HFFc6 (cell line): ENCODE results near the gene ARCN1. TPM values are rescaled to one million over a fixed set of nuclear protein-coding genes. Genes with fewer than 3 reads are reported as not detected.

ENCODE experiments used
- DNase-seq: peaks from one replicate; pipeline ENCODE4 v3.0.0-alpha.2; 2018
- H3K27ac Mint-ChIP-seq: 2 replicates; pipeline ENCODE4 v1.8.0; 2020; ENCODE audit warnings: mild to moderate bottlenecking, mixed read lengths
- H3K27me3 Mint-ChIP-seq: 2 replicates; pipeline ENCODE4 v1.8.0; 2021; ENCODE audit warnings: mild to moderate bottlenecking, moderate library complexity, mixed read lengths; ENCODE audit not compliant: insufficient read depth
- H3K36me3 Mint-ChIP-seq: 2 replicates; pipeline ENCODE4 v1.8.0; 2021; ENCODE audit warnings: low read depth, mixed read lengths
- H3K4me1 Mint-ChIP-seq: 2 replicates; pipeline ENCODE4 v1.8.0; 2020; ENCODE audit warnings: low read depth, mixed read lengths
- H3K4me3 Mint-ChIP-seq: 2 replicates; pipeline ENCODE4 v1.8.0; 2020; ENCODE audit warnings: mild to moderate bottlenecking, moderate library complexity, mixed read lengths
- H3K9me3 Mint-ChIP-seq: 2 replicates; pipeline ENCODE4 v1.8.0; 2020; ENCODE audit warnings: mild to moderate bottlenecking, mixed read lengths
- total RNA-seq, 6 experiments: library from RNA; stranded (reverse); fragmentation: NEBNext Ultra II Directional; extraction: Animal tissue kit (Norgen Biotek cat#: 25700); gene quantifications; 2 replicates in 1 of 6; 3 replicates in 5 of 6; pipeline ENCODE4 v1.2.3, GENCODE V29; 2021
- TF ChIP-seq, protein P1 (sequence below): fragments of 200-600 bp; sonication (generic); IDR thresholded peaks from 2 replicates; pipeline ENCODE4 v1.5.0; 2021; ENCODE audit warnings: antibody characterized with exemption, mild to moderate bottlenecking

ARCN1 gene
- total RNA-seq, 6 experiments from 2014 or later, result 271 to 331 (median 319) TPM

DNA sequence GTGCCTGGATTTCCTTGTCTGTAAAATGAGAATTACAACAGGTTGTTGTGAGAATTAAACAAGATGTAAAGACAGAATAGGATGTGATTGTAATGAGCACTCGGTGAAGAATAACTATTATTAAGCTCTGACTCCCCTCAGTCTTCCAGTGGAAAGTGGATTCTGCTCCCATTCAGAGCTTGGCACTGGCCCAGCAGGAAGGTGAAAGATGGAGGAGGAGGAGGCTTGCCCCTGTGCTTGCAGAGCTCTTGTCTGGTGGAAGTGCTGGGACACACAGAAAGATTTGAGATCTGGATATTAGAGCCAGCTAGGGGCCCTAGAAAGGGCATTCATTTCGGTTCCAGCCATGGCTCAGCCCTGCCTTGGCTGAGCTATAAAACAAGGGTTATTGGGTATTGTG lies 63.4 kb downstream of the ARCN1 start:
- Mint-ChIP-seq H3K27me3 (peaks cover 9% of the 10 kb centered on the region), H3K9me3 (no peaks in the 10 kb centered on the region), H3K36me3 (peaks cover 28% of the 10 kb centered on the region), H3K4me1 (peaks cover 58% of the 10 kb centered on the region), H3K27ac (peak overlapping the region; percentile 47), H3K4me3 (no peak overlapping the region)
- DNase-seq, result no peak
- TF ChIP-seq, protein P1, sequence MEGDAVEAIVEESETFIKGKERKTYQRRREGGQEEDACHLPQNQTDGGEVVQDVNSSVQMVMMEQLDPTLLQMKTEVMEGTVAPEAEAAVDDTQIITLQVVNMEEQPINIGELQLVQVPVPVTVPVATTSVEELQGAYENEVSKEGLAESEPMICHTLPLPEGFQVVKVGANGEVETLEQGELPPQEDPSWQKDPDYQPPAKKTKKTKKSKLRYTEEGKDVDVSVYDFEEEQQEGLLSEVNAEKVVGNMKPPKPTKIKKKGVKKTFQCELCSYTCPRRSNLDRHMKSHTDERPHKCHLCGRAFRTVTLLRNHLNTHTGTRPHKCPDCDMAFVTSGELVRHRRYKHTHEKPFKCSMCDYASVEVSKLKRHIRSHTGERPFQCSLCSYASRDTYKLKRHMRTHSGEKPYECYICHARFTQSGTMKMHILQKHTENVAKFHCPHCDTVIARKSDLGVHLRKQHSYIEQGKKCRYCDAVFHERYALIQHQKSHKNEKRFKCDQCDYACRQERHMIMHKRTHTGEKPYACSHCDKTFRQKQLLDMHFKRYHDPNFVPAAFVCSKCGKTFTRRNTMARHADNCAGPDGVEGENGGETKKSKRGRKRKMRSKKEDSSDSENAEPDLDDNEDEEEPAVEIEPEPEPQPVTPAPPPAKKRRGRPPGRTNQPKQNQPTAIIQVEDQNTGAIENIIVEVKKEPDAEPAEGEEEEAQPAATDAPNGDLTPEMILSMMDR, result no peak

DNA sequence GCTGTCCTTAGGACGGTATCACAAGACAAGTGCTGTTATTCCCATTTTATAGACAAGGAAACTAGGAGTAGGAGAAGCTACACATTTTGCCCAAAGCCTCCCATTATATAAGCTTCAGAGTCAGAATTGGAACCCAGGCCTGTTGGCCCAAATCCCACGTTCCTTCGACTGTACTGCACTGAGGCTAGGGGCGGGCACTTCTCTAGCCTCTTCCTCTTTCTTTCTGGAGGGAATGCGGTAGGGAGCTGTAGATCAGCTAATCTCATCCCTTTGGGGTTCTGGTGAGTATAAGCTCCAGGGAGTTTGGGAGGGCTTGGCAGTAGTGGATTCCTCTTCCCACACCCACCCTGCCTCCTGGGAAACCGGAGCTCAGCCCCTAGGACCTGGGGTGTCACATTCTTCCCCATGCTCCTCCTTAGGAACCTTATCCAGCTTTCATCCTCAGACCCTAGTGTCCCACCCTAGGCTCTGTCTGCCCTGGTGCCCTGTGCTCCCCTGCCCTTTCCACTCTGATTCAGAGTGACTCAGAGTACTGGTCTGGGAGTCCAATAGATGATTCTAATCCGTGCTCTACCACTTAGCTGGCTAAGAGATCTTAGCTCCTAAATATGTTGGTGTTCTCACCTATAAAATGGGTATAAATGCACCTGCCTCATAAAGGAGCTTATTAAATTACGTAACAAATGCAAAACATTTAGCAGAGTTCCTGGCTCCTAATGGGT lies 64.5 kb downstream of the ARCN1 start:
- TF ChIP-seq, protein P1, result no peak
- H3K27ac Mint-ChIP-seq, result peak overlapping the region; percentile 47
- DNase-seq, result no peak

DNA sequence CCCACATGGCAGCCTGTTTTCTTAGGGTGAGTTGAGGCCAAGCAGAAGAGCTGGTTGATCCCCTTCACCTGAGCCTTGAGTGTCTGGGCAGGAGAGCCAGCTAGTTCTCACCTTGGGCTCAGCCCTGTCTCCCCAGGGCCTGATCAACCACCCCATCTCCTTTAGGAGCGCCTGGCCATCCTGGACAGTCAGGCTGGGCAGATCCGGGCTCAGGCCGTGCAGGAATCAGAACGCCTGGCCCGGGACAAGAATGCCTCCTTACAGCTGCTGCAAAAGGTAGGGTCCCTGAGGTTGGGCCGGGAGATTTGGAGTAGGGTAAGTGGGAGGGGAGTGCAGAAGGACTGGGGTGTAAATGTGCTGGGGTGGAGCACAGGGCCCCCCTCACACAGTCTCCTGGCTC lies 66.5 kb downstream of the ARCN1 start:
- no peak for DNase-seq
- Mint-ChIP-seq H3K27ac (no peak overlapping the region; the same call in 1 of the 2 replicates), H3K27me3 (peaks cover 5% of the 10 kb centered on the region), H3K4me1 (peaks cover 29% of the 10 kb centered on the region), H3K36me3 (peaks cover 16% of the 10 kb centered on the region), H3K9me3 (no peaks in the 10 kb centered on the region), H3K4me3 (no peak overlapping the region)
- TF ChIP-seq, protein P1, result no peak

More for the DNA sequence above, 64.5 kb downstream of the ARCN1 start:
- Mint-ChIP-seq H3K4me1 (peaks cover 47% of the 10 kb centered on the region), H3K9me3 (no peaks in the 10 kb centered on the region), H3K27me3 (peaks cover 7% of the 10 kb centered on the region), H3K36me3 (peaks cover 20% of the 10 kb centered on the region), H3K4me3 (no peak overlapping the region)

DNA sequence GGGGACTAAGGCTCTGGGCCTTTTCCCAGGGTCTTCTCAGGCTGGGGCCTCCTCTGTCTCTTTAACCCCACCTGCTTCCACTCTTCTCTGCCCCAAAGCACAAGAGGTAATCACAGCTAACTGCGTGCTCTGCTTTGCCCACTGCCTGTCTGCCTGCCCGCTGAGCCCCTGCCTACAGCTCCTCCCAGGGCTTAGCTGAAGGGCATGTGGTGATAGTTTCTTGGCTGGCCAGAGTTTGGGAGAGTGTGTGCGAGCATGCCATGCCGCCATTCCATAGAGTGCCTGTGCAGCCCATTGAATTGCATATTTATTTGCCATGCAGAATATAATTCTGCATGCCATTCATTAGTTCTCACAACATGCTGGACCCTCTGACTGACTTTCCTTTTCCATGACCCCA lies 67.7 kb downstream of the ARCN1 start:
- no peak overlapping the region for H3K4me3 Mint-ChIP-seq
- peaks cover 21% of the 10 kb centered on the region for H3K36me3 Mint-ChIP-seq
- TF ChIP-seq, protein P1, result no peak
- peaks cover 19% of the 10 kb centered on the region for H3K4me1 Mint-ChIP-seq
- H3K27ac Mint-ChIP-seq, result no peak overlapping the region; the same call in 1 of the 2 replicates
- no peaks in the 10 kb centered on the region for H3K9me3 Mint-ChIP-seq
- no peak for DNase-seq
- peaks cover 4% of the 10 kb centered on the region for H3K27me3 Mint-ChIP-seq

DNA sequence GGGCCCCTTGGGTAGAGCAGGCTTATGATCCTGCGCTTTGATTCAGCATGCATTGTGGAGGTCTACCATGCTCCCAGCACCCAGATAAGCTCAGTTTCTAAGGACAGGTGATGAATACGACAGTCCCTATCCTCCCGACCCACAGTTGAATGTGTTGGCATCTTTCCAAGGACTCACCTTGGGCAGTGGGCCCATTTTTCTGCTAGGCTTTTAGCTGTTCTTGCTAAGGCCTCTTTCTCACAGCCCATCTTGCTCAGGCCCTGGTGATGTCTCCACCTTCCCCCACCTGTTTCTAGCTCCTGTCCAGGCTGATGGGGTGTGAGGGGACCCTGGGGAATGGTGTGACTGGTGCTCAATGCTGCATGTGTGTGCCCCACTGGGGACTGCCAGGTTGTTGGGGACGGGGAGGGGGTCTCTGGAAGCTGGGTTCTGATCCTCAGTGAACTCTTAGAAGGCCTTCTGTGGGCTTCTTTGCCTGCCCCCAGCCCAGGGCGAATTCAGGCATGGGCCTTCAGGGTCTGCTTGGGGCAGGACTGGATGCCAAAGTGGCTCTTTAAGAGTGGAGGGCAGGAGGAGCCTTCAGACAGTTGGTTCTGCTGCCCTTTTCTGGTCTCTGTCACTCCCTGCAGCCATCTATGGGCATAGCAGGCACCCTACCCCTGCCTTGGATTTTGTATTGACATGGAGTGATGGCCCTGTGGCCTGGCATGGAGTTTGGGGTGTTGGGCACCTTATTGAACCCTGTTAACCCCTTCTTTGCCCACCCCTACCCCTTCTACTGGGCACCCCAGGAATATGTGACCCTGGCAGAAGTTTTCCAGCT lies 68.3 kb downstream of the ARCN1 start:
- H3K4me3 Mint-ChIP-seq, result no peak overlapping the region
- peaks cover 2% of the 10 kb centered on the region for H3K27me3 Mint-ChIP-seq
- H3K4me1 Mint-ChIP-seq, result peaks cover 16% of the 10 kb centered on the region
- no peak overlapping the region for H3K27ac Mint-ChIP-seq
- TF ChIP-seq, protein P1, result no peak
- DNase-seq, result no peak
- H3K9me3 Mint-ChIP-seq, result no peaks in the 10 kb centered on the region
- peaks cover 23% of the 10 kb centered on the region for H3K36me3 Mint-ChIP-seq
